Loucy (cell line): Measurements from ENCODE around the gene PFDN5.

Experiments
- H2AFZ ChIP-seq: fragments of 200-600 bp; sonication (generic); 2 replicates; pipeline ENCODE4 v1.6.0; 2016; ENCODE audit warnings: antibody characterized with exemption, mild to moderate bottlenecking, low read length, moderate library complexity
- H3F3A ChIP-seq: fragments of 200-600 bp; 2 replicates; pipeline ENCODE4 v1.6.0; 2016; ENCODE audit warnings: antibody characterized with exemption, low read depth, mild to moderate bottlenecking
- H3K27me3 ChIP-seq: fragments of 200-600 bp; sonication (generic); 2 replicates; pipeline ENCODE4 v1.6.1; 2014; ENCODE audit warnings: low read length, mild to moderate bottlenecking; ENCODE audit not compliant: insufficient read depth, poor library complexity, severe bottlenecking
- H3K36me3 ChIP-seq: fragments of 200-600 bp; sonication (generic); 2 replicates; pipeline ENCODE4 v1.6.1; 2016; ENCODE audit warnings: low read length; ENCODE audit not compliant: insufficient read depth
- H3K4me1 ChIP-seq: fragments of 200-600 bp; sonication (generic); 2 replicates; pipeline ENCODE4 v1.5.1; 2014; ENCODE audit warnings: low read length, mild to moderate bottlenecking; ENCODE audit not compliant: insufficient read depth, poor library complexity, severe bottlenecking
- H3K4me2 ChIP-seq: fragments of 200-600 bp; sonication (generic); 2 replicates; pipeline ENCODE4 v1.6.0; 2014; ENCODE audit warnings: antibody characterized with exemption, low read length, low read depth, mild to moderate bottlenecking; ENCODE audit not compliant: poor library complexity, severe bottlenecking
- H3K4me3 ChIP-seq: fragments of 200-600 bp; sonication (generic); 2 replicates; pipeline ENCODE4 v1.5.1; 2014; ENCODE audit warnings: low read length, mild to moderate bottlenecking, mixed read lengths; ENCODE audit not compliant: poor library complexity, severe bottlenecking
- H3K79me2 ChIP-seq: fragments of 200-600 bp; sonication (generic); 2 replicates; pipeline ENCODE4 v1.6.1; 2014; ENCODE audit warnings: low read length; ENCODE audit not compliant: insufficient read depth
- H3K9ac ChIP-seq: fragments of 200-600 bp; sonication (generic); 2 replicates; pipeline ENCODE4 v1.6.0; 2014; ENCODE audit warnings: mild to moderate bottlenecking, low read depth, low read length, moderate library complexity; ENCODE audit not compliant: poor library complexity, severe bottlenecking
- H3K9me2 ChIP-seq: fragments of 200-600 bp; sonication (generic); replicated peaks from 2 replicates; pipeline ENCODE4 v1.6.1; 2016; ENCODE audit warnings: low read depth, low read length, mixed read lengths
- H3K9me3 ChIP-seq: fragments of 200-600 bp; sonication (generic); 2 replicates; pipeline ENCODE4 v1.6.1; 2014; ENCODE audit warnings: mild to moderate bottlenecking, antibody characterized with exemption, low read length, low read depth; ENCODE audit not compliant: insufficient read depth
- H4K20me1 ChIP-seq: fragments of 200-600 bp; sonication (generic); 2 replicates; pipeline ENCODE4 v1.6.0; 2014; ENCODE audit warnings: antibody characterized with exemption, low read length, mild to moderate bottlenecking; ENCODE audit not compliant: insufficient read depth, poor library complexity, severe bottlenecking
- EZH2phosphoT487 ChIP-seq: fragments of 200-600 bp; IDR thresholded peaks from 2 replicates; pipeline ENCODE4 v1.6.1; 2018; ENCODE audit warnings: antibody characterized with exemption, mild to moderate bottlenecking, moderate library complexity, borderline replicate concordance
- TF ChIP-seq, protein P1 (sequence below): fragments of 200-600 bp; sonication (generic); conservative IDR thresholded peaks from 2 replicates; pipeline ENCODE4 v1.5.1; 2014; ENCODE audit warnings: mild to moderate bottlenecking, antibody characterized with exemption, low read length

Gene PFDN5

DNA sequence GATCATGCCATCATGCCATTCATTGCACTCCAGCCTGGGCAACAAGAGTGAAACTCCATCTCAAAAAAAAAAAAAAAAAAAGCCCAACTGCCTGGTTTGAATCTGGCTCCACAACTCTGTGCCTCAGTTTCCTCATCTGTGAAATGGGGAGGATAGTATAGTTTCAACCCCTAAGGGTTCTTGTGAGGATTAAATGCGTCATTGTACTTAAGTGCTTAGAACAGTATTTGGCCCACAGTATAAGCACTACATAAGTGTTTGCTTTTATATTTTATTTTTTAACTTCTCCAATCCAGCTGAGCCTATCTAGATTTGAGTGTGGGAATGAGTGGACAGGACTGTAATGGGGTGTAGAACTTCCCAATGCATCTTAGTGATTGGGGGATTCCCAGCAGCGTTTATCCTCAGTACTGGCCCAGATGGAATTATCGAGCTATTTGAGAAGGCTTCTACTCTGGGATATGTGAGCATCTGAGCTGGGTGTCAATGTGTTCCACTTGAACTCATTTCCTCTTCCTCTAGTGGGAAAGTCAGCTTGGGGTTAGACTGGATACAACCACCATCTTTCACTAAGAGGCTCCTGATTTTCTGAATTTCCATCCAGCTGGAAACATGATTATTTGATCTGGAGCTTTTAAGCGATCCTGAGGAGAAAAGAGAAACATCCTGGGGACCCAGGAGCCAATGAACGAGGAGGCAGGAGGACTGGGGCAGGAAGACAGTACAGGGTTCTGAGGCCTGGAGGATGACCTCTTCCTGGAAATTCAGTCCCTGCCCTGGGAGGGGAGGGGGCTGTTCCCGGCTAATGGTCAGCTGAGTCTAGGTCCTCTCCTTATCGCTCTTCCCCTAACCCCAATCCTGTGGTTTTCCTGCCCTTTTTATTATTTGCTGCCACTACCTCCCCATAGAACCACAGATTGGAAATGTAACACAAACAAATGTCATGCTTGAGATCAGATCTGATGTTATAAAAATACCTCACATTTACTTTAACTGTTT lies 36.5 kb upstream of the PFDN5 start:
- Histone ChIP-seq H3K4me3 (no peak overlapping the region), H3F3A (no peaks in the 10 kb centered on the region), H3K9ac (no peak overlapping the region), H3K36me3 (no peaks in the 10 kb centered on the region), H3K9me3 (no peaks in the 10 kb centered on the region), H3K4me1 (peaks cover 20% of the 10 kb centered on the region), H4K20me1 (no peaks in the 10 kb centered on the region), H2AFZ (no peak overlapping the region), H3K9me2 (no peaks in the 10 kb centered on the region), H3K79me2 (peaks cover 6% of the 10 kb centered on the region; the same call in 1 of the 2 replicates), H3K27me3 (no peaks in the 10 kb centered on the region), H3K4me2 (no peak overlapping the region)
- TF ChIP-seq EZH2phosphoT487, result no peak
- TF ChIP-seq, protein P1, sequence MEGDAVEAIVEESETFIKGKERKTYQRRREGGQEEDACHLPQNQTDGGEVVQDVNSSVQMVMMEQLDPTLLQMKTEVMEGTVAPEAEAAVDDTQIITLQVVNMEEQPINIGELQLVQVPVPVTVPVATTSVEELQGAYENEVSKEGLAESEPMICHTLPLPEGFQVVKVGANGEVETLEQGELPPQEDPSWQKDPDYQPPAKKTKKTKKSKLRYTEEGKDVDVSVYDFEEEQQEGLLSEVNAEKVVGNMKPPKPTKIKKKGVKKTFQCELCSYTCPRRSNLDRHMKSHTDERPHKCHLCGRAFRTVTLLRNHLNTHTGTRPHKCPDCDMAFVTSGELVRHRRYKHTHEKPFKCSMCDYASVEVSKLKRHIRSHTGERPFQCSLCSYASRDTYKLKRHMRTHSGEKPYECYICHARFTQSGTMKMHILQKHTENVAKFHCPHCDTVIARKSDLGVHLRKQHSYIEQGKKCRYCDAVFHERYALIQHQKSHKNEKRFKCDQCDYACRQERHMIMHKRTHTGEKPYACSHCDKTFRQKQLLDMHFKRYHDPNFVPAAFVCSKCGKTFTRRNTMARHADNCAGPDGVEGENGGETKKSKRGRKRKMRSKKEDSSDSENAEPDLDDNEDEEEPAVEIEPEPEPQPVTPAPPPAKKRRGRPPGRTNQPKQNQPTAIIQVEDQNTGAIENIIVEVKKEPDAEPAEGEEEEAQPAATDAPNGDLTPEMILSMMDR, result no peak

DNA sequence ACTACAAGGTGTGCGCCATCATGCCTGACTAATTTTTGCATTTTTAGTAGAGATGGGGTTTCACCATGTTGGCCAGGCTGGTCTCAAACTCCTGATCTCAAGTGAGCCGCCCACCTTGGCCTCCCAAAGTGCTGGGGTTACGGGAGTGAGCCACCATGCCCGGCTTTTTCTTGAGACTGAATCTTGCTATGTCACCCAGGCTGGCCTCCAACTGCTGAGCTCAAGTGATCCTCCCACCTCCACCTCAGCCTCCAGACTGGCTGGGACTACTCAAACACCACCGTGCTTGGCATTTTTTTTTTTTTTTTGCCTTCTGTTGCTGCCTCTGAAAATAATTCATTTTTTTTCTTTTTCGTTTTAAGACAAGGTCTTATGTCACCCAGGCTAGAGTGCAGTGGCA lies 35.5 kb upstream of the PFDN5 start:
- TF ChIP-seq EZH2phosphoT487, result no peak
- TF ChIP-seq, protein P1, result no peak
- H3K9ac ChIP-seq, result no peak overlapping the region
- H3K9me2 ChIP-seq, result no peaks in the 10 kb centered on the region

DNA sequence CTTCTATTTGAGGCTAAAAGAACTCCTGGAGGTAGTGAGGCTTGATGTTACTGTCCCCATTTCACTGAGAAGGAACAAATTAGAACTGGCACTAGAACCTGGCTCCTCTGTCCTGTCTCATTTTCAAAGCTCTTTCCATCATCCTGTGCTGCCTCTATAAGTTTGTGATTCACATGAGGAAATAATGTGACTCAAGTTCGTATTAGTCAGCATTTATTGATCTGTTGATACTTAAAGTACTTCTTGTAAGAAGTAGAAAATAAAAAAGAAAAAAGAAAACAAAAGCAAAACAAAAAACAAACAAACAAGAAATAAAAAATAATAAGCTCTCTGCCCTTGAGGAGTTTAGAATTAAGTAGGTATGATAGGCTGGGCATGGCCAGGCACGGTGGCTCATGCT lies 29.6 kb upstream of the PFDN5 start:
- Histone ChIP-seq H4K20me1 (no peaks in the 10 kb centered on the region), H3K4me2 (no peak overlapping the region), H3K9ac (no peak overlapping the region), H3K9me2 (no peaks in the 10 kb centered on the region), H3K27me3 (no peaks in the 10 kb centered on the region), H3K79me2 (peaks cover 27% of the 10 kb centered on the region), H3K4me3 (no peak overlapping the region), H3K36me3 (no peaks in the 10 kb centered on the region), H3K4me1 (peaks cover 27% of the 10 kb centered on the region), H3F3A (no peaks in the 10 kb centered on the region), H2AFZ (no peak overlapping the region), H3K9me3 (no peaks in the 10 kb centered on the region)
- TF ChIP-seq, protein P1, result no peak
- TF ChIP-seq EZH2phosphoT487, result no peak

More for the DNA sequence above, 35.5 kb upstream of the PFDN5 start:
- Histone ChIP-seq H3K4me2 (no peak overlapping the region), H3K4me1 (peaks cover 17% of the 10 kb centered on the region), H3K4me3 (no peak overlapping the region), H4K20me1 (no peaks in the 10 kb centered on the region), H3K79me2 (no peaks in the 10 kb centered on the region), H3K9me3 (no peaks in the 10 kb centered on the region), H2AFZ (no peak overlapping the region), H3K36me3 (no peaks in the 10 kb centered on the region), H3K27me3 (no peaks in the 10 kb centered on the region), H3F3A (no peaks in the 10 kb centered on the region)
